GM18498 (cell line): ENCODE data around the gene AANAT.

Experiments
- ATAC-seq: cut with Tn5 transposase; IDR thresholded peaks from one replicate; pipeline ENCODE4 v1.9.1; 2021; ENCODE audit warnings: mild to moderate bottlenecking, moderate library complexity; ENCODE audit not compliant: unreplicated experiment

Gene AANAT

DNA sequence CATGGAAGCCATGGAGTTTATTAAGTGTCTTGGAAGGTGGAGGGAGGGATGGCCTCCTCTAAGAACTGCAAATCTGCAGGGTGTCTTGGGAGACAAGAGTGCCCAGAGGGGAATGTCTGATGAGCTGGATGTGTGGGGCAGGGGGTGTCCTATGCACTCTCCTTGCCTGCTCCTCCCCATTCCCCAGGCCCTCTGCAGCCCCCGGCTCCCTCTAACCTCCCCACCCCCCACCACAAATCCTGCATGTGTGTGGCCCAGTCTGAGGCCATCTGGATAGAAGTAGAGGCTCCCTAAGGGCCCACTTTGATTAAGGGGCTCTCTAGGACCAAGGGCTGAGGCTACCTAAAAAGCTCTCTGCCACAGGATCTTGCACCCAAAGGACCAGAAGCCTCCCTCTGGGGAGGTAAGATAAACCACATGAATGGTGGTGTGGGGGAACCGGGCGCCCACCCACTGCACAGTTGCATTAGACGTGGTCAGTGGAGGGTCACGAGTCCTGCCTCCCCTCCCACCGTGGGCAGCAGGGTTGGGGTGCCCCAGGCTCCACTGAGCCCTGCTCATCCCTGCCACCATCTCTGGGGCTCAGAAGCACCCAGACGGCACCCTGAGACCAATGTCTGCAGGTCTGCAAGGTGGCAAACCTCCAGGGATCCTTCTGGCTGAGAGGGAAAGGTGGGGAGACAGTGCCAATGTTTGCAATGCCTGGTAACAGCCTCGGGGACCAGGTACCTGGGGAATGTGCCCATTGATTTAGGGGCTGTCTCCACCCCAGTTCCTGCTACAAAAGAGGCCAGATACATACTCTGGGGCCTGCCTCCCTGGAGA is 618 bp downstream of the AANAT start:
- no peak for ATAC-seq

DNA sequence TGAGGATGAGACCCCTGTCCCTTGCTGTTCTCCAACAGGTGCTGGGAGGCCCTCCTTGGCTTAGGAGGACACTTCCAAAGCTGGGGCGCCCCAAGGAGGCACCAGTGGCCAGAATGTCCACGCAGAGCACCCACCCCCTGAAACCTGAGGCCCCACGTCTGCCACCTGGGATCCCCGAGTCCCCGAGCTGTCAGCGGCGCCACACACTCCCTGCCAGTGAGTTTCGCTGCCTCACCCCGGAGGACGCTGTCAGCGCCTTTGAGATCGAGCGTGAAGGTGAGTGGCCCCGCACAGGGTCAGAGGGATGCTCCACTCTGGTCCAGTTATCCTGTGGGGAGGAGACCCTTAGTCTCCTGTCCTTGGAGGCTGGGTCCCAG is 1.2 kb downstream of the AANAT start:
- no peak for ATAC-seq

DNA sequence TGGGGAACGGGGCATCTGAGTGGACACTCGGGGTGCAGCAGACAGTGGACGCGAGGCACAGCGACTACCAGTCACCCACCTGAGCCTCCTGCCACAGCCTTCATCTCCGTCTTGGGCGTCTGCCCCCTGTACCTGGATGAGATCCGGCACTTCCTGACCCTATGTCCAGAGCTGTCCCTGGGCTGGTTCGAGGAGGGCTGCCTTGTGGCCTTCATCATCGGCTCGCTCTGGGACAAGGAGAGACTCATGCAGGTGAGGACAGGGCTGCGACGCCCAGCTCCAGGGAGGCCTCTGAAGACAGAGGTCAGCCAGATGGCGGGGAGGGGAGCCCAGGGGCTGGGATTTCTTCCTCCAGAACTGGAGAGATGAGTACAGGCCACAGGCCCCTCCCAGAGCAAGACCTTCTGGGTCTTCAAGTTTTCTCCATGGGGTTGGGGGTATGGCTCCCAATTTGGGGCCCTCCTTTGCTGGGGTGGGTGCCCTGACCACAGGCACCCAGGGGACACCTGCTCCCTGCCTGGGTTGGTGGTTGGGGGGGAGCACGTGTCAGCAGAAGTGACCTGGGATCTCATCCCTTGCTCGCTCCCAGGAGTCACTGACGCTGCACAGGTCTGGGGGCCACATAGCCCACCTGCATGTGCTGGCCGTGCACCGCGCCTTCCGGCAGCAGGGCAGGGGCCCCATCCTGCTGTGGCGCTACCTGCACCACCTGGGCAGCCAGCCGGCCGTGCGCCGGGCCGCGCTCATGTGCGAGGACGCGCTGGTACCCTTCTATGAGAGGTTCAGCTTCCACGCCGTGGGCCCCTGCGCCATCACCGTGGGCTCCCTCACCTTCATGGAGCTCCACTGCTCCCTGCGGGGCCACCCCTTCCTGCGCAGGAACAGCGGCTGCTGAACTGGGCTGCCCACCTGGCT is 1.9 kb downstream of the AANAT start:
- no peak for ATAC-seq

DNA sequence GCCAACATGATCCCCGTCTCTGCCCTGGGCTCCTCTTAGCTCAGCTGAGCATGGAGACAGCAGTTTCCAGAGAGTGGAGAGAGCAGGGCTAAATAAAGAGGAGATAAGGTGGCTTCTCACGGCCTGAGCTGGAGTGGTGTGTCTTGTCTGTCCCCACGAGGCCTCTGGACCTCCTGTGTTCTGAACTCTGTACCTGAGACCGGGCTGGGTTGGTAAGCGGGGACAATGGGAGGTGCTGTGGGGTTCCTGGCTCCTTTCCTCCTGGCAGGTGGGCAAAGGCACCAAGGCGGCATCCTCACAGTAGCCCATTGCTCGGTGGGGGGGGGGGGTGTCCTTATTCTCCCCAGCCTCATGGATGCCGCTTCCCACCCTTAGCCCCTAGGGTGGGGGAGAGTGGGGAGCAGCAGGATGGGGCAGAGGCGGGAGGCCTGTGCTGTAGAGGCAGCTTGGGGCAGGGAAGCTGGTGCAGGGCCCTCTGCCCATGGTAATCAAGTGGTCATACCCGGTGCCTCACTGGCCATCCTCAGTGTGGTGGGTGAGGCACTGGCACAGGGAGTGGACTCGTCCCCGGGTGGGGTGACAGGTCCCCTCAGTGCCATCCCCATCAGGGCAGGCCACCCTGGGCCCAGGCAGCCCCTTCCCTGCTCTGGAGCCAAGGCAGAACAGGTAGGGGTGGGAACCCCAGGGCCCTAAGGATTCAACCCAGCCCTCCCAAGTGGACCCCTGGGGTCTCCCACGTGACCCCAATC is 2.8 kb downstream of the AANAT start:
- ATAC-seq = no peak

DNA sequence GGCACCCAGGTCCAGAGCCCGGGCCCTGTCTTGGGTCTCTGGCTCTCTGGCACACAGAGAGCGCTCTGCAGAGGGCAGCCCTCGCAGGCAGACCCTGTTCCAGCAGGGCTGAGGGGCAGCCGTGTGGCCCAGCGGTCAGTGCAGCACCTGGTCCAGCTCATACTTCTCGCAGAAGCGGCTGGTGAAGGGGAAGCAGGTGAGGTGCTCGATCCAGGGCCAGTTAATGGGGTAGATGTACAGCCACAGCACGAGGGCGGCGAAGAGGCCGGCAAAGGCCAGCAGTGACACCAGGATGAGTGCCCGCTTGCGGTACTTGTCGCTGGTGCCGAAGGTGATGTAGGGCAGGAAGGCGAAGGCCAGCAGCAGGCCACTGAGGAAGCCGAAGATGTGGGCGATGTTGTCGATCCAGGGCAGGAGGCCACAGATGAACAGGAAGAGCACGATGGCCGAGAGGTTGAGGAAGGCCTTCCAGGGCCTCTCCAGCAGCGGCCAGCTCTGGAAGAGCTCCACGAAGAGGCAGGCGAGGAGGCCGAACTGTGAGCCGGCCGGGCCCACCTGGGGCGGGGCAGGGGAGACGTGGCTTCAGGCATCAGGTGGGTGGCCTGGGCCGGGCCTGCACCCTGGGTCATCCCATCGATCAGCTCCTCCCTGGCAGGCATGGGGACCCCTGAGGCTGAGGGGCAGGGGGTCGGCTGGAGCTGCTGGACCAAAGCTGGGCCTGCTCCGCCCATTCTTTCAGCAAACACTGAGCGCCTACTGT is 4.3 kb downstream of the AANAT start:
- no peak for ATAC-seq

DNA sequence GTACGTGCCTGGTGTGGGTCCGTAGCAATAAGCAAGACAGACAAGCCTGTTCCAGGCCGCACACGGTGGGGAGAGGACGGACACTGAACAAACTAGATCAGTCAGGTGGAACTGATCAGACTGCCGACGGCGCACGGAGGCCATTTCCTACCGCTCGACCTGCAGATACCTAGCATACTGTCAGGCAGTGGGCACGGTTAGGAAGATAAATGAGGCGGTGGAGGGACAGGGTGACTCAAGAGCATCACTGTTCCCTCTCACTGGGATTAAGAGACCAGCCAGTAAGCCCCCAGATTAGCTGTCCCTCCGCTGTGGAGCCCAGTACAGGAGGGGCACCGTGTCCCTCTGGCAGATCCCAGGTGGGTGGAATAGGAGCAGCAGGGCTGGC is 4.8 kb downstream of the AANAT start:
- ATAC-seq = no peak

DNA sequence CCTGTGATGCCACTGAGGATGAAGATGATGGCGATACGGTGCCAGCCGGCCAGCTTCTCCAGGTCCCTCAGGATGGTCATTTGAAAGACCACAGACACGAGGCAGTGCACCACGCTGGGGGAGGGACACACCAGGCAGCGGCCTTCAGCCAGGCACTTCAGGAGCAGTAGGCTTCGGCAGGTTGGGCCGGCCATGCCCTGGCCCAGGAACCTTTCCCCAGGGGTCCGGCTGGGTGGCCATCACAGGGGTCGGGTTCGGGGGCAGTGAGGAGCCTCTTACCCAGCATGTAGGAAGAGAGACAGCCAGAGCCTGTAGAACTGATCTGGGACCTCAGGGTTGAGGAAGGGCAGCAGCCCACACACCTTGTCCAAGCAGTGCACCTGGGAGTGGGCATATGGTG is 5.3 kb downstream of the AANAT start:
- no peak for ATAC-seq

DNA sequence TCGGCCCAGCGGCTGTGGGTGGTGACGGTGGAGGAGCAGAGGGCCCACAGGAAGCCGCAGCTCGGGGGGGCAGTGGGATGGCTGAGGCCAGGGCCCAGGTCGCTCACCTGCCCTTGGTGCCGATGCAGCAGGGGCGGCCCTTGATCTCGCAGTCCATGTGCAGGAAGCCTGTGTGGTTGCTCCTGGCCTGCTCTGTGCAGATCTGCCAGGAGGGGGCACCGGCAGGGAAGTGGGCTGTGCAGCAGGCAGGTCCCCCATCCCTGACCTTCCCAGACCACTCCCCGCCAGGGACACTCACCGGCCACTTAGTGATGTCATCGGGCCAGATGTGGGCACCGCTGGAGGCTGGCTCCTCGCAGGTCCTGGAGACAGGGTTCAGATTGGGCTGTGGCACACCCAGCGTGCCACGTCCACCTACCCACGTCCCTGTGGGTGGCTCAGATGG is 6.2 kb downstream of the AANAT start:
- no peak for ATAC-seq

DNA sequence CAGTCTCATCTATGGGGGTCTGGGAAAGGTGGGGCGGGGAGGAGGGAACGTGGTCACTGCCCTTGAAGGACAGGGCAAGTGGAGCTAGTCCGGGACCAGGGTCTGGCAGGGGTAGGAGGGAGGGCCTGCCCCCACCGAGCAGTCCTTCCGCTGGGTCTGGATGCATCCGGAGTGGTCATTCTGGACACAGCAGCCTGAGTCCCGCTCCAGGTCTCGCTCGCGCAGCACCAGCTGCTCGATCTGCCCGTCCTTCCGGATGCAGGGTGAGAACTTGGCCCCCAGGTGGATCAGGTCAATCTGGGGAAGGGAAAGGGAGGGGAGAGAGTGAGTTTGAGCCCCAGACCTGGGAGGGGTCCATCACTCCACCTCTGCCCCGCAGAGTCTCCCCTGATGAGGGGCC is 6.8 kb downstream of the AANAT start:
- no peak for ATAC-seq

DNA sequence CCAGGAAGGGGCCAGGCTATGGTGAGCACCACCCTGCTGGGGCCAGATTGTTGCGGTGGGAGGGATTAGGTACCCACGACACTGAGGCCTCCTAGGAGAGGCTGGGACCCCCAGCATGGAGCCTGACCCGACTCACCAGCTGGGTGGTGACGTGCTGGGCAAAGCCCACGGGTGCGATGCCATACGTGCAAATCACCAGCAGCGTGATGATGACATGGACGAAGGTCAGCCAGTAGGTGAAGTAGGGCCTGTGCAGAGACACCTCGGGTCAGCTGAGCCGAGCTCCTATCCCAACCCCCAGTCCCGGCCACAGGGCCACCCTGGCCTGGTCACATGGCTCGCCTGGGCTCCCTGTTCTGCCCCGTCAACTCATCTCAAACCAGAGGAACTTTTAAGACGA is 7.5 kb downstream of the AANAT start:
- no peak for ATAC-seq

DNA sequence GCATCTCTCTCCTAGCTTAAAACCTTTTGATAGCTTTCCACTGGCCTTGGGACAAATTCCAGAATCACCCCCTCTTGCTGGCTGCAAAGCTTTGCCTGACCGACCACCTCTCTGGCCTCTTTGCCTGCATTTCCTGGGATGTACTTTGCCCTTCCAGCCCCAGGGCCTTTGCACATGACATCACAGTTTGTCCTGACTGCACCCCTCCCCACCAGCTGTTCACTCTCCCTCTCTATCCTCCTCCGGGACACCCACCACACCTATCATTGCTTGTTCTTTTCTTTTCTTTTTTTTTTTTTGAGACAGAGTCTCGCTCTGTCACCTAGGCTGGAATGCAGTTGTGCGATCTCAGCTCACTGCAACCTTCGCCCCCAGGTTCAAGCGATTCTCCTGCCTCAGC is 7.9 kb downstream of the AANAT start:
- no peak for ATAC-seq

DNA sequence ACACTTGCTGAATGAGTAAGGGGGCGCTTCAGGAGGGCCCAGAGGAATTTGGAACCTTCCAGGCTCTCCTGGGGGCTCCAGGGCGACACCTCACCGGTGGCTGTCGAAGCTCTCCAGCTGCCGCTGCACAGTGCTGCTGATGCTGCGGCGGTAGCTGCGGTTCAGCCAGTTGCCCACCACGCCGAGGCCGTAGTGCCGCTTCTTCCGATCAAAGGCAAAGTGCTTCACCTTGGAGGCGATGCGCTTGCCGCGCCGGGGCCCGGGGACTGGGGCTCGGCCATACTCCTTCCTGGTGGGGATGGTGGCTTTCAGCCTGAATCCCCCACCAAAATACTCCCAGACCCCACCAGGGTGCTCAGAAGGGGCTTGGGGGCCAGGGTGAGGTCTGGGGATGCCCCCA is 9.3 kb downstream of the AANAT start:
- no peak for ATAC-seq

DNA sequence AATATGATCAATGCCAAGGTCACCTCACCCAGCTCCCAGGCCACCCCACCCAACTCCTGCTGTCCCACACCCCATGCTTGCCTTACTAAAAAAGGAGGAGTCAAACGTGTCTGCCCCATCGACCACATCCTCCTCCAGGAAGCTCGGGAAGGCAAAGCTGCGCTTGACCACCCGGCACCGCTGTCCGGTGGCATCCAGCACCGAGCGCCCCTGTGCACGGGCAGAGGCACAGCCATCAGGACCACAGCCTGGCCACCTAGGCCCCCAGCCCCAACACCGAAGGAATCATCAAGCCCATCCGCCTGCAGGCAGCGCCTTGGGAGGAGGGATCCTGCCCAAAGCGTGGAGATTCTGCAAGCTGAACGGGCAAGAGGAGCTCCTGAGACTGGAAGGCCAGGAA is 10.2 kb downstream of the AANAT start:
- no peak for ATAC-seq

DNA sequence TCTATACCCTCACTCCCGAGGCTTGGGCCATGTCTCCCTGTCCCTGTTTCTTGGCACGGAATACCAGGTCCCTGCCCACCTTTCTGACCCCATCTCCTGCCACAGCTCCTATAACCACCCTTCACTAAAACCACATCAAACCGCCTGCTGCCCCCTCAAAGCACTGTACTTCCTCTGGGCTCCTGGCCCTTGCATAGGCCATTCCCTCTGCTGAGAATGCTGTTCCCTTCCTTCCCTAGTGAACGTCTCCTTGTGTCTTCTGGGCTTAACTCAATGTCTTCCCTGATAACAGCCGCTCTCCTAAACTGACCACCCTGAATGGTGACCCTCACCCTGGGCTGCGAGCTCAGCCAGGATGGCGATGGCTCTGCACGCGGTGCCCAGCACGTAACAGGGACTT is 10.7 kb downstream of the AANAT start:
- ATAC-seq = no peak

DNA sequence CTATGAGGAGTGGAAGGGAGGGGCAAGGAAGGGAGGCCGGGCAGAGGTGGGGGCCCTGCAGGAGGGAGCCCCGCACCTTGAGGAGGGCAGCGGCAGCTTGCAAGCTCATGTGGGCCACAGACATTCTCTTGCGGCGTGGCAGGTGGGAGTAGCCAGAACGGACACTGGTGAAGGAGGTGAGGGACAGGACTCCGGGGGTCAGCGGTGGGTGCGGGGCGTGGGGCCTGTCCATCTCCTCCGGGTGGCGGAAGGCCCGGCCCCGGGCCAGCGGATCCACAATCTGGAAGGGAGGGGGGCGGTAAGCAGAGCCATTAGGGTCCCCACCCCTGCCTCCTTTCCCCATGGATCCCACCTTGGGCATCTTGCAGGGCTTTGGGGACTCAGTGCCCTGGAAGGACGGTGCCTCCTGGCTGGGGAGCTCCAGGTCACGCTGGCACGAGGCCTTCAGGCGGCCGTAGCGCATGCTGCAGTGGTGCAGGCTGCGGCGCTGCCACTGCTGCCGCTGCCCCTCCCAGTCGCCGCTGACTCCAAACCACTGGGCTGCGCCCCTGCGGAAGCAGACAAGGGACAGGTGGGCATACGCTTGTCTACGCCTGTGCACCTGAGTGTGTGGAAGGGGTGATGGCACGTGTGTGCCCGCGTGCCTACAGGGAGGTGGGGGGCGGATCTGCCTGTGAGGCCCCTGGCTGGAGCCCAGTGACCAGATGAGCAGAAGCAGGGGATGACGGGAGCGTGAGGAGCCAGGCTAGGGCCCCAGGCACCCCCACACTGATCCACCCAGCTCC is 11.5 kb downstream of the AANAT start:
- ATAC-seq = no peak

DNA sequence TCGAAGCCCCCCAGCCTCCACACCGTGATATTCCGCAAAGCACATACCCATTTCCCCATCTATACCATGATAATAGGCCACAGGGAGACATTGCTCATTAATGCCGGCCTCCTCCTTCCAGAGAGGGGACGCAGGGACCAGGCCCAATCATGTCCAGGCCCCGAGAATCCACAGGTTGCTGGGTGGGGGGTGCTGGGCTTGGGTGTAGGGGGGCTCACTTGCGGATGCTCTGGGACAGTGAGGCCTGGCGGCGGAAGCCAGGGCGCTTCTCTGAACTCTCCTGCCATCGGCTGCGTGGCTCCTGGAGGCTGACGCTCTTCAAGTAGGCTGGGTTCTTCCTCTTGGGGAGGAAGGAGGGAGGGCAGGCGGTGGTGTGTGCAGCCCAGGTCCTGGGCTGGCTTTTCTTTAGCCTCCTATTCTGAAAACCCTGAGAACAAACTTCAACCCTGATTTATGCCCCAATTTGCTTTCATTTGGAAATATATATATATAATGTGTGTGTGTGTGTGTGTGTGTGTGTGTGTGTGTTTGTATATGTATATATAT is 12.2 kb downstream of the AANAT start:
- ATAC-seq = no peak

DNA sequence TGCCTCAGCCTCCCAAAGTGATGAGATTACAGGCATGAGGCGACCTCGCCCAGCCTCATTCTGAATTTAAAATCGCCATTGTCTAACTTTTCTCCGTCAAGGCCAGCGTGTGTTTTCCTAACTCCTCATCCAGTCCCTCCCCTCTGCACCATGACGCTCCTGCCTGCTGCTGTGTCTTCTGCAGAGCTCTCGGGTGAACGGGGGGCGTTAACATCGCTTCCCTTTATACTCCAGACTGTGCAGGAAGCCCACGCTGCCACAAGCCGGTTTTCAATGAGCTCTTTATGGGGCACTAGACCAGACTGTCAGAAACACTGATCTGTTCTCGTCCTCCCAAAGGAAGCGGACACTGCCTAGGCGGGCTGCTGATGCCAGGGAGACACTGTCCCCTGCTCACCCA is 13.2 kb downstream of the AANAT start:
- peak; percentile 15 for ATAC-seq

DNA sequence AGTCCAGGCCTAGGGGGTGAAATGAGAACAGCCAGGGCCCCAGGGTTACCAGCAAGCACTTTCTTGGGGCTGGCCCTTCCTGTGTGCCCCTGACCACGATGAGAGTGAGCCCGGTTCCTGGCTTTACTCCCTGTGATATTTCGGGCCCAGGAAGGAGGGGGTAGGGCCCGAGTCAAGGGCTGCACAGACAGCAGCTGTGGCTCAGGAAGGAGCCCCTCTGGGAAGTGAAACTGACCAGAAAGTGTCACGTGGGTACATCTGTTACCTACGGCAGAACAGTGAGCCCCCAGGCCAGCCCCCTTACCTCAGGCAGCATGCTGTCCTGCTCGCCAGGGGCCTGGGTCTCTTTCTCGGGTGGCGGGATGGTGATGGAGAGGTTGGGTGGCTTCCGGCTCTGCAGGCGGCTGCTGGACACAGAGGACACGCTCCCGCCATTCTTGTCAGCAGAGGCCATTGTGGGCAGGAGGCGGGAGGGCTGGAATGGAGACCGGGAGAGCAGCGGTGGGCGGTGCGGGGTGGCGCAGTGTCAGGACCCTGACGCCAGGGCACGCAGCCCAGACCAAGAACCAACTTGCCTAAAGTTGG is 13.8 kb downstream of the AANAT start:
- peak; percentile 61 for ATAC-seq

DNA sequence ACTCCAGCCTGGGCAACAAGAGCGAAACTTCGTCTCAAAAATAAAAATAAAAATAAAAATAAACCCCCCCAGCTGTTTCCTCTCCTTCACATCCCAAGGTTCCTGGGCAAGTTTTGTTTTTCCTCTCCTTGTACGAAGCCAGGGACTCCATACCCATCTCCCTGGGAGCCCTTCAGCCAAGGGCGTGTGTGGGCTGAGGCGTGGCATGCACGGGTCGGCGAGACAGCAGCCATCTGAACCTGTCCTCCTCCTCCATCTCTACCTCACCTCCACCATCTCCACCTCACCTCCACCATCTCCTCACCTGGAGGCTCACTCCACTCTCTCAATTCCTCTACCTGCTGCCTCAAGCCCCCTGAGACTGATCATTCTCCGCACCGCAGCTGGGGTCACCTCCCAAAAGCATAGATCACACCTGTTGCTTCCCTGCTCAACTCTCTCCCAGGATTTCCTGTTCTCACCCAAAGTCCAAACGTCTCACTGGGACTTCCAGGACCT is 16.9 kb downstream of the AANAT start:
- no peak for ATAC-seq
